Ovary (tissue), 3 donors: ENCODE results near the gene ATP1A3.

Experiments
- CTCF ChIP-seq, 3 donors: fragments of 450-650 bp in 2 of 3; fragments of 200-600 bp in 1 of 3; IDR thresholded peaks; one replicate each; pipeline versions ENCODE4 v1.5.1 to v1.8.0; 2016 to 2022; ENCODE audit warnings: antibody characterized with exemption in 3 of 3, mild to moderate bottlenecking in 1 of 3
- EP300 ChIP-seq: sonication (generic); formaldehyde crosslinking; IDR thresholded peaks from one replicate; pipeline ENCODE4 v1.6.1; 2017; ENCODE audit warnings: antibody characterized with exemption
- donor health status: DM: no; HTN: no; CAD: no.

- TF ChIP-seq CTCF (IDR thresholded peaks at IDR 0.05) (no peak), EP300 (no peak)
Measured at GRCh38 chr19:41926028-41926762, 67.8 kb downstream of the ATP1A3 start.
